SK-N-SH (cell line): ENCODE measurements around the gene CCDC187. TPM values are rescaled to one million over a fixed set of nuclear protein-coding genes. Genes with fewer than 3 reads are reported as not detected.

Source experiments
- CTCF ChIA-PET: fragments of 300-600, 350-600 bp; formaldehyde crosslinking; extraction: SDS; loops from one replicate; lab custom pipeline; 2021; lab: Yijun Ruan, JAX
- POLR2A ChIA-PET: fragments of 350-600 bp; sonication (Branson Sonifier 250); formaldehyde crosslinking; extraction: SDS; loops from one replicate; lab custom pipeline; 2020; ENCODE audit warnings: antibody characterized with exemption, inconsistent platforms; lab: Yijun Ruan, JAX
- DNase-seq: peaks from one replicate; pipeline ENCODE4 v3.0.0; 2012
- H2AFZ ChIP-seq: fragments of 200-600 bp; sonication (generic); 2 replicates; pipeline ENCODE4 v1.8.1; 2016; ENCODE audit warnings: antibody characterized with exemption, mild to moderate bottlenecking, low read depth
- H3F3A ChIP-seq: fragments of 200-600 bp; sonication (generic); replicated peaks from 2 replicates; pipeline ENCODE3; 2016; ENCODE audit warnings: antibody characterized with exemption, mild to moderate bottlenecking; ENCODE audit not compliant: insufficient read depth
- H3K27ac ChIP-seq, 2 experiments: fragments of 200-500 bp in 1 of 2; fragments of 200-600 bp in 1 of 2; sonication (Bioruptor generic) in 1 of 2; sonication (generic), shearing (Covaris generic) in 1 of 2; 2 replicates each; pipeline versions ENCODE4 v1.5.1 to v1.6.1; 2014 to 2016; ENCODE audit warnings: low read depth in 2 of 2, inconsistent platforms in 1 of 2, low read length in 1 of 2, mild to moderate bottlenecking in 1 of 2, mixed read lengths in 1 of 2
- H3K27me3 ChIP-seq: fragments of 200-600 bp; sonication (generic), shearing (Covaris generic); 2 replicates; pipeline ENCODE4 v1.6.1; 2016; ENCODE audit warnings: mixed run types; ENCODE audit not compliant: insufficient read depth
- H3K36me3 ChIP-seq, 2 experiments: fragments of 200-500 bp in 1 of 2; fragments of 200-600 bp in 1 of 2; sonication (Bioruptor generic) in 1 of 2; sonication (generic) in 1 of 2; replicated peaks in 1 of 2; 2 replicates each; pipeline versions ENCODE3 to v1.5.1; 2014 to 2016; ENCODE audit warnings: low read length in 1 of 2, mild to moderate bottlenecking in 1 of 2; ENCODE audit not compliant: insufficient read depth in 2 of 2, control insufficient read depth in 1 of 2
- H3K4me1 ChIP-seq, 2 experiments: fragments of 200-500 bp in 1 of 2; fragments of 200-600 bp in 1 of 2; sonication (Bioruptor generic) in 1 of 2; sonication (generic), shearing (Covaris generic) in 1 of 2; 2 replicates each; pipeline versions ENCODE4 v1.5.1 to v1.6.1; 2014 to 2016; ENCODE audit warnings: low read depth in 1 of 2, low read length in 1 of 2, mixed run types in 1 of 2; ENCODE audit not compliant: insufficient read depth in 2 of 2, control insufficient read depth in 1 of 2
- H3K4me2 ChIP-seq: fragments of 200-600 bp; sonication (generic), shearing (Covaris generic); 2 replicates; pipeline ENCODE4 v1.6.1; 2017; ENCODE audit warnings: mixed run types
- H3K4me3 ChIP-seq, 2 experiments: fragments of 200-500 bp in 1 of 2; fragments of 200-600 bp in 1 of 2; sonication (Bioruptor generic) in 1 of 2; sonication (generic), shearing (Covaris generic) in 1 of 2; 2 replicates each; pipeline versions ENCODE4 v1.5.1 to v1.8.1; 2014 to 2016; ENCODE audit warnings: low read depth in 2 of 2, inconsistent platforms in 1 of 2, low read length in 1 of 2, mild to moderate bottlenecking in 1 of 2, mixed read lengths in 1 of 2, moderate library complexity in 1 of 2
- H3K79me2 ChIP-seq: fragments of 200-600 bp; sonication (generic); 2 replicates; pipeline ENCODE4 v1.8.1; 2017; ENCODE audit warnings: mild to moderate bottlenecking; ENCODE audit not compliant: insufficient read depth
- H3K9ac ChIP-seq: fragments of 200-600 bp; sonication (generic); 2 replicates; pipeline ENCODE4 v1.6.1; 2017; ENCODE audit warnings: mixed run types
- H3K9me2 ChIP-seq: fragments of 200-600 bp; sonication (generic); 2 replicates; pipeline ENCODE4 v1.6.1; 2017; ENCODE audit warnings: mixed run types
- H3K9me3 ChIP-seq: fragments of 200-600 bp; sonication (generic); 2 replicates; pipeline ENCODE4 v1.6.1; 2017; ENCODE audit warnings: mixed run types, mild to moderate bottlenecking, moderate library complexity
- H4K20me1 ChIP-seq: fragments of 200-600 bp; sonication (generic); 2 replicates; pipeline ENCODE4 v1.6.1; 2017; ENCODE audit warnings: mild to moderate bottlenecking, mixed run types; ENCODE audit not compliant: insufficient read depth
- CHD2 ChIP-seq: fragments of 150-350 bp; IDR thresholded peaks from 2 replicates; pipeline ENCODE4 v1.6.1; 2018; ENCODE audit warnings: low read length; ENCODE audit not compliant: partially characterized antibody
- CTCF ChIP-seq: fragments of 200-600 bp; sonication (generic); IDR thresholded peaks from 2 replicates; pipeline ENCODE4 v1.6.1; 2017; ENCODE audit warnings: antibody characterized with exemption, mild to moderate bottlenecking, moderate library complexity
- EP300 ChIP-seq, 2 experiments: IDR thresholded peaks; 2 replicates each; pipeline versions ENCODE4 v1.4.0 to v1.6.1; 2012; ENCODE audit warnings: borderline replicate concordance in 1 of 2, low read depth in 1 of 2, low read length in 1 of 2
- EZH2phosphoT487 ChIP-seq: fragments of 200-600 bp; sonication (generic); IDR thresholded peaks from 2 replicates; pipeline ENCODE4 v1.6.1; 2017; ENCODE audit warnings: low read depth, mixed run types, mild to moderate bottlenecking, antibody characterized with exemption, moderate library complexity, borderline replicate concordance
- FOXJ3 ChIP-seq: sonication (generic); formaldehyde crosslinking; IDR thresholded peaks from 2 replicates; pipeline ENCODE4 v1.5.1; 2020; ENCODE audit warnings: mild to moderate bottlenecking, missing genetic modification reagents
- GABPA ChIP-seq: IDR thresholded peaks from 2 replicates; pipeline ENCODE4 v1.4.0; 2012; ENCODE audit warnings: low read depth, mild to moderate bottlenecking
- MAX ChIP-seq: IDR thresholded peaks from 2 replicates; pipeline ENCODE4 v1.4.0; 2012; ENCODE audit warnings: low read depth
- PBX3 ChIP-seq: IDR thresholded peaks from 2 replicates; pipeline ENCODE4; 2012
- REST ChIP-seq: IDR thresholded peaks from 2 replicates; pipeline ENCODE4 v1.6.1; 2012; ENCODE audit warnings: mild to moderate bottlenecking, low read depth, low read length, moderate library complexity
- TAF1 ChIP-seq: IDR thresholded peaks from 2 replicates; pipeline ENCODE4 v1.6.1; 2012; ENCODE audit warnings: low read depth, mild to moderate bottlenecking, low read length, moderate library complexity, borderline replicate concordance
- TCF12 ChIP-seq: IDR thresholded peaks from 2 replicates; pipeline ENCODE4 v1.4.0; 2012
- USF2 ChIP-seq: fragments of 150-350 bp; IDR thresholded peaks from 2 replicates; pipeline ENCODE4 v1.6.1; 2017; ENCODE audit warnings: antibody characterized with exemption, low read length, low read depth, borderline replicate concordance
- WGBS: methylation state at CpG from one replicate; pipeline ENCODE4 v1.1.6; 2017; ENCODE audit warnings: low lambda C conversion rate; 5-methylcytosine and 5-hydroxymethylcytosine counted together
- polyA plus RNA-seq, 3 experiments: library from polyadenylated mRNA; depleted of rRNA; stranded (reverse); fragments of >200 nt; gene quantifications; 2 replicates each; pipeline ENCODE4 v1.2.3, GENCODE V29; 2012

The CCDC187 gene
- polyA plus RNA-seq, 1 of the 3 experiments (the other 2 are of a cell fraction): not detected

GRCh38 chr9:136202454-136203407 is 101.2 kb downstream of the CCDC187 start:
- ChIA-PET CTCF (interaction anchor here (1.1 to 2.3 kb wide), 12 partner anchors 10 to 81 kb away, joined by 3 to 10 read pairs (median 4); no protein-coding TSS in a partner anchor), POLR2A (no interaction called here)

GRCh38 chr9:136201609-136202453 is 102.1 kb downstream of the CCDC187 start:
- ChIA-PET POLR2A (no interaction called here), CTCF (interaction anchor here (1.1 to 2.3 kb wide), 10 partner anchors 9 to 82 kb away, joined by 3 to 10 read pairs (median 6); no protein-coding TSS in a partner anchor)
- Histone ChIP-seq H3K9me2 (no peaks in the 10 kb centered on the region), H3K4me1 (peaks cover 0 to 5% of the 10 kb centered on the region in 2 experiments; a peak in 1 of 4 replicates), H2AFZ (no peak overlapping the region), H3K27me3 (peaks cover 66% of the 10 kb centered on the region), H3K36me3 (no peaks in the 10 kb centered on the region), H3K4me2 (no peak overlapping the region), H3K9ac (no peak overlapping the region), H3K4me3 (no peak overlapping the region), H3K27ac (no peak overlapping the region), H4K20me1 (peaks cover 41% of the 10 kb centered on the region), H3K9me3 (no peaks in the 10 kb centered on the region), H3K79me2 (no peaks in the 10 kb centered on the region), H3F3A (no peaks in the 10 kb centered on the region)
- DNase-seq: peak; percentile 63
- WGBS: 16% methylated on average over 30 of the region's 85 CpGs
- TF ChIP-seq CHD2 (no peak), MAX (no peak), TAF1 (no peak), GABPA (no peak), CTCF (no peak), REST (peak; percentile 95), USF2 (no peak), FOXJ3 (CRISPR knock-in tag) (no peak), EZH2phosphoT487 (peak; percentile 54; the same call in 1 of the 2 replicates), PBX3 (no peak), EP300 (IDR thresholded peaks at IDR 0.05; ENCODE audit: borderline replicate concordance in 1 of 2, low read depth in 1 of 2, low read length in 1 of 2) (no peak)

More at GRCh38 chr9:136202454-136203407, 101.2 kb downstream of the CCDC187 start:
- 26% methylated on average over 25 of the region's 99 CpGs for WGBS
- H3K4me3 ChIP-seq: no peak overlapping the region
- H3K27me3 ChIP-seq: peaks cover 57% of the 10 kb centered on the region
- H3F3A ChIP-seq: no peaks in the 10 kb centered on the region
- H4K20me1 ChIP-seq: peaks cover 43% of the 10 kb centered on the region
- H3K9ac ChIP-seq: no peak overlapping the region
- H3K4me2 ChIP-seq: no peak overlapping the region
- no peaks in the 10 kb centered on the region for H3K36me3 ChIP-seq
- peak; percentile 31; the same call in 1 of the 2 replicates for TF ChIP-seq EZH2phosphoT487
- TF ChIP-seq TCF12: no peak
- H3K4me1 ChIP-seq: peaks cover 0 to 9% of the 10 kb centered on the region in 2 experiments; a peak in 1 of 4 replicates
- H2AFZ ChIP-seq: no peak overlapping the region
- no peaks in the 10 kb centered on the region for H3K9me3 ChIP-seq
- H3K9me2 ChIP-seq: no peaks in the 10 kb centered on the region
- no peak overlapping the region for H3K27ac ChIP-seq
- peak; percentile 74 for DNase-seq
- no peaks in the 10 kb centered on the region for H3K79me2 ChIP-seq
